Fibroblast of the aortic adventitia (primary cell): ENCODE results near the gene STK39. TPM values are rescaled to one million over a fixed set of nuclear protein-coding genes. Genes with fewer than 3 reads are reported as not detected.
A peak's percentile ranks its signal among the peaks of the same experiment; 100 is the strongest.

Experiments used
- DNase-seq: peaks from one replicate; pipeline ENCODE4 v3.0.0-alpha.2; 2010; ENCODE audit warnings: low read depth
- H3K4me3 ChIP-seq: 2 replicates; pipeline ENCODE4 v1.5.1; 2011; ENCODE audit warnings: low read depth, mild to moderate bottlenecking, control low read depth, low read length, moderate library complexity
- CTCF ChIP-seq: IDR thresholded peaks from 2 replicates; pipeline ENCODE4 v1.5.1; 2011; ENCODE audit warnings: mild to moderate bottlenecking, low read length, control low read depth, inconsistent platforms; ENCODE audit not compliant: insufficient read depth
- total RNA-seq: library from RNA; depleted of rRNA; stranded (reverse); fragments of >200 nt; gene quantifications from 2 replicates; pipeline ENCODE4 v1.2.3, GENCODE V29; 2012; ENCODE audit warnings: low replicate concordance

The STK39 gene
- total RNA-seq, 1 donor = 31.0 TPM

- no peak overlapping the region for H3K4me3 ChIP-seq
- no peak for DNase-seq
- TF ChIP-seq CTCF = no peak
Measured at GRCh38 chr2:168172071-168172470, 75.3 kb downstream of the STK39 start.

GRCh38 chr2:168171059-168171762, 76.2 kb downstream of the STK39 start:
- no peak overlapping the region for H3K4me3 ChIP-seq
- no peak for DNase-seq
- no peak for TF ChIP-seq CTCF

DNA sequence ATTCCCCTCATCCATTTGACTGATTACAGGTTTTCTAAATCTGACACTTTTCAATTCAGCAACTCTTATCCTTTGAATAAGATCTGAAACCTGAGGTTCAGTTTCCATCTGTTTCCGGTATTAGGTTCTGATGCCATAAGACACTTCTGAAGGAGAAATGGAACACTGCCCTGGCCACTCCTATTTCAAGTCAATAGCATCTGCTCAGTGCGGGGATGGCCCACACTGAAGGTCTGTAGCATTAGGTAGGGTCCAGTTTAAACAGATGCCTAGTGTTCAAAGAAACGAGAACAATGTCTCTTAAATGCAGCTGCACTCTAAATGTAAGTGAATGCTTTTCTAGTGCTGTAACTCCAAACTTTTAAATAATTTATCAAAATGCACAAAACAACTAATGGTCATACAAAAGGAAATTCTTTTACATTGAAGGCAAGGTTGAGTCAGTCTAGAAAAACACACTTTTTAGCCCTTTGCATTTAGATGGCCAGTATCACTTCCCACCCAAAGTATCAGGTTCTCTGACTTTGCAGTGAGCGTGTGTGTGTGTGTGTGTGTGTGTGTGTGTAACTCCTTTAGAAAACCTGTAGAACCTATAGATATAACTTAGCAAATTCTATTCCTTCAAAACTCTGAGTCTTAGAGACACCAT, 78.2 kb downstream of the STK39 start:
- no peak for TF ChIP-seq CTCF
- peak; percentile 44 for DNase-seq
- H3K4me3 ChIP-seq = no peak overlapping the region

DNA sequence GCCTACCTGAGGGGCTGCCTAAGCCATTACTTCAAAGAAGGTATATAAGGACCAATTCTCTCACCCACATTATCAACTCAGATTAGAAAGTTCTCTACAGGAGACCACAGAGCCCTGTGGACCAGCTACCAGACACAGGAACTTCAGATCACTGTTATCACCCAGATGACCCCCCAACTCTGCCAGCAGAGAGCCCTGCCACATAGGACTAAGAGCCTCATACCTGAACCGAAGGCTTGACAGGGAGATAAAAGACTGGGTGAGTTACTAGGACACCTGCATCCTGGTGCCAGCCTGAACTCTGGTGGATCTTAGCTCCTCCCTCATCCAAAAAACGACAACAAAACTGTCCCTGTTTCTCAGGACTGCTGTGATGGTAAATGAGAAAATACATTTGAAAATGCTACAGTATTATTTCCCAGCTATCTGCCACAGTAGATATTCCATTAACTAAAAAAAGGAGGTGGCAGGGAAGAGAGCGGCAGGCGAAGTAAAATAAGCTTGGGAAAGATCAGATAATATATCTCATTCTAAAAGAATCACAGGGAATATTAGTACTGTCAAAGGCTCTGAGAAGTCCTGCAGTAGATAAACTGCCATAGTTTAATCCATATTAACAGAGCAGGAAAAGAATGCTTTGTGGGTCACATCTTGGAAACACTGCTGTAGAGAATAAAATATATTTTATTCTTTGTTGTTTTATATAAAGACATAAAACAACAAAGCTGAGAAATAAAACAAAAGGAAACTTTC, 79.7 kb downstream of the STK39 start:
- TF ChIP-seq CTCF = no peak
- no peak for DNase-seq
- no peak overlapping the region for H3K4me3 ChIP-seq

GRCh38 chr2:168166902-168167510, 80.4 kb downstream of the STK39 start:
- no peak for TF ChIP-seq CTCF
- no peak overlapping the region for H3K4me3 ChIP-seq
- DNase-seq = peak; percentile 37

GRCh38 chr2:168165985-168166901, 81.2 kb downstream of the STK39 start:
- H3K4me3 ChIP-seq = no peak overlapping the region
- no peak for TF ChIP-seq CTCF
- DNase-seq = no peak
